ENCODE results near the gene FAM25A.
"Not testable (repeated sequence)": the region's sequence is repeated elsewhere in the genome, so short reads cannot be mapped to it uniquely, and the experiment has no call there.

FAM25A gene

GRCh38 chr10:87030912-87031635 is 11.0 kb downstream of the FAM25A start:
- no peak for TF ChIP-seq CTCF (IDR thresholded peaks at IDR 0.05; ENCODE audit: poor library complexity, severe bottlenecking)
- no peak overlapping the region for H3K27ac ChIP-seq (ENCODE audit: poor library complexity, severe bottlenecking)
- ATAC-seq (ENCODE audit: low read depth) (no peak), DNase-seq (ENCODE audit: low spot score) (no peak)
- H3K36me3 ChIP-seq (ENCODE audit: low read depth): no peaks in the 10 kb centered on the region
- no peaks in the 10 kb centered on the region for H3K27me3 ChIP-seq (ENCODE audit: insufficient read depth, poor library complexity, severe bottlenecking)
- no peaks in the 10 kb centered on the region for H3K4me1 ChIP-seq (ENCODE audit: insufficient read depth, poor library complexity, severe bottlenecking)
- H3K9me3 ChIP-seq (ENCODE audit: severe bottlenecking): no peaks in the 10 kb centered on the region
- H3K4me3 ChIP-seq (ENCODE audit: severe bottlenecking): no peak overlapping the region

DNA sequence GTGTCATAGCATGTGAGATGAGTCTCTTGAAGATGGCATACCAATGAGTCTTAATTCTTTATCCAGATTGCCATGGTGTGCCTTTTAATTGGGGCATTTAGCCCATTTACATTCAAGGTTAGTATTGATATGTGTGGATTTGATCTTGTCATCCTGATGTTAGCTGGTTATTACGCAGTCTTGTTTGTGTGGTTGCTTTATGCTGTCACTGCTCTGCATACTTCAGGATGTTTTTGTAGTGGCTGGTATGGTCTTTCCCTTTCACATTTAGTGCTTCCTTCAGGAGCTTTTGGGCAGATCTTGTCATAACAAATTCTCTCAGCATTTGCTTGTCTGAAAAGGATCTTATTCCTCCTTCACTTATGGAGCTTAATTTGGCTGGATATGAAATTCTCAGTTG is 16.5 kb downstream of the FAM25A start:
- ATAC-seq (ENCODE audit: low read depth) (no peak), DNase-seq (ENCODE audit: low spot score) (no peak)
- no peaks in the 10 kb centered on the region for H3K4me1 ChIP-seq (ENCODE audit: insufficient read depth, poor library complexity, severe bottlenecking)
- H3K27ac ChIP-seq (ENCODE audit: poor library complexity, severe bottlenecking): no peak overlapping the region
- H3K9me3 ChIP-seq (ENCODE audit: severe bottlenecking): no peaks in the 10 kb centered on the region
- H3K27me3 ChIP-seq (ENCODE audit: insufficient read depth, poor library complexity, severe bottlenecking): no peaks in the 10 kb centered on the region
- TF ChIP-seq CTCF (IDR thresholded peaks at IDR 0.05; ENCODE audit: poor library complexity, severe bottlenecking): no peak
- H3K36me3 ChIP-seq (ENCODE audit: low read depth): no peaks in the 10 kb centered on the region
- no peak overlapping the region for H3K4me3 ChIP-seq (ENCODE audit: severe bottlenecking)

DNA sequence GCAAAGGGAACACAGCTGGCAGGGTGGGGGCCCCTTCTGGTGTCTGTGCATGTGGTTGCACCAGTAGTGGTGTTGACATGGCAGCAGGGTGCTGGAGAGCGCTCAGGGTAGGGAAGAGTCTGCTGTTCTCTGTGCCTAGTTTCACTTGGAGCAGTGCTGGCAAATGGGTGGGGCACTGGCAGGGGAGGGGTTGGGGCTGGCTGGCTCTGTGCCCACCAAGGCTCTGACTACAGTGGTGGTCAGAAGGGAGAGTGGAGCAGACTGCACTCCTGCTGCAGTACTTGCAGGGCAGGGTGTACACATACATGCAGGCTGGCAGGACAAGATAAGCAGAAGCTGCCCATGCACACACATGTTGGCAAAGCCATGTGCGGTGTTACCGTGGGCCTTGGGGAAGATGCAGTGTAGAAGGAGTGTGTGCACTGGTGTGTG is 18.2 kb downstream of the FAM25A start:
- ATAC-seq (ENCODE audit: low read depth) (peak; percentile 19; the same call in 1 of the 3 replicates), DNase-seq (ENCODE audit: low spot score) (no peak)
- H3K4me3 ChIP-seq (ENCODE audit: severe bottlenecking): no peak overlapping the region
- no peaks in the 10 kb centered on the region for H3K27me3 ChIP-seq (ENCODE audit: insufficient read depth, poor library complexity, severe bottlenecking)
- no peaks in the 10 kb centered on the region for H3K4me1 ChIP-seq (ENCODE audit: insufficient read depth, poor library complexity, severe bottlenecking)
- no peaks in the 10 kb centered on the region for H3K36me3 ChIP-seq (ENCODE audit: low read depth)
- H3K9me3 ChIP-seq (ENCODE audit: severe bottlenecking): no peaks in the 10 kb centered on the region
- TF ChIP-seq CTCF (IDR thresholded peaks at IDR 0.05; ENCODE audit: poor library complexity, severe bottlenecking): no peak
- H3K27ac ChIP-seq (ENCODE audit: poor library complexity, severe bottlenecking): no peak overlapping the region

GRCh38 chr10:87038786-87039185 is 18.7 kb downstream of the FAM25A start:
- Histone ChIP-seq H3K9me3 (ENCODE audit: severe bottlenecking) (no peaks in the 10 kb centered on the region), H3K27me3 (ENCODE audit: insufficient read depth, poor library complexity, severe bottlenecking) (no peaks in the 10 kb centered on the region), H3K4me3 (ENCODE audit: severe bottlenecking) (no peak overlapping the region), H3K36me3 (ENCODE audit: low read depth) (no peaks in the 10 kb centered on the region), H3K27ac (ENCODE audit: poor library complexity, severe bottlenecking) (no peak overlapping the region), H3K4me1 (ENCODE audit: insufficient read depth, poor library complexity, severe bottlenecking) (no peaks in the 10 kb centered on the region)
- no peak for TF ChIP-seq CTCF (IDR thresholded peaks at IDR 0.05; ENCODE audit: poor library complexity, severe bottlenecking)
- peak; percentile 91 for ATAC-seq (ENCODE audit: low read depth)
- no peak for DNase-seq (ENCODE audit: low spot score)

DNA sequence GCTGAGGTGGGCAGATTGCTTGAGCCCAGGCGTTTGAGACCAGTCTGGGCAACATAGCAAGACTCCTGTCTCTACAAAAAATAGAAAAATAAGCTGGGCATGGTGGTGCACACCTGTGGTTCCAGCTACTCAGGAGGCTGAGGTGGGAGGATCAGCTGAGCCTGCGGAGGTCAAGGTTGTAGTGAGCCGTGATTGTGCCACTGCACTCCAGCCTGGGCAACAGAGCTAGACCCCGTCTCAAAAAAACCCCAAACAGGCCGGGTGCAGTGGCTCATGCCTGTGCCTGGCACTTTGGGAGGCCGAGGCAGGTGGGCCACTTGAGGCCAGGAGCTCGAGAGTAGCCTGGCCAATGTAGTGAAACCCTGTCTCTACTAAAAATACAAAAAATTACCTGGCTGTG is 23.5 kb downstream of the FAM25A start:
- not testable (repeated sequence) for H3K27ac ChIP-seq (ENCODE audit: poor library complexity, severe bottlenecking); H3K27me3 ChIP-seq (ENCODE audit: insufficient read depth, poor library complexity, severe bottlenecking); H3K4me3 ChIP-seq (ENCODE audit: severe bottlenecking); H3K9me3 ChIP-seq (ENCODE audit: severe bottlenecking); H3K4me1 ChIP-seq (ENCODE audit: insufficient read depth, poor library complexity, severe bottlenecking); DNase-seq (ENCODE audit: low spot score); ATAC-seq (ENCODE audit: low read depth)
- peaks cover 14% of the 10 kb centered on the region for H3K36me3 ChIP-seq (ENCODE audit: low read depth)

Measured in RWPE2 (cell line).